Measurements from ENCODE around the gene TMPRSS13. TPM values are rescaled to one million over a fixed set of nuclear protein-coding genes. Genes with fewer than 3 reads are reported as not detected.
A peak's percentile ranks its signal among the peaks of the same experiment; 100 is the strongest.
"Not testable (repeated sequence)": the region's sequence is repeated elsewhere in the genome, so short reads cannot be mapped to it uniquely, and the experiment has no call there.

The TMPRSS13 gene
- total and polyA plus RNA-seq, 4 experiments from 2014 or later = 0.45 to 4.0 (median 2.3) TPM

GRCh38 chr11:117950993-117951961 is 22.1 kb upstream of the TMPRSS13 start:
- CTCF ChIA-PET (ENCODE audit: partially characterized antibody) = interaction anchor here (0.9 to 14.0 kb wide), 21 partner anchors 10 to 526 kb away, joined by 3 to 402 read pairs (median 4); partner anchors contain the start of genes FXYD2 and IL10RA
- H3K4me3 Mint-ChIP-seq = peak overlapping the region; percentile 77 to 89 (median 84)
- Histone ChIP-seq H3K4me3 (ENCODE audit: low read length in 2 of 2) (peak overlapping the region; percentile 20 to 57), H3K36me3 (ENCODE audit: insufficient read depth, low read length) (no peaks in the 10 kb centered on the region), H3K9me3 (ENCODE audit: control insufficient read depth in 1 of 2, low read length in 2 of 2) (no peaks in the 10 kb centered on the region), H3K27me3 (ENCODE audit: insufficient read depth, low read length) (no peaks in the 10 kb centered on the region), H3K4me1 (ENCODE audit: insufficient read depth, low read length) (peaks cover 99% of the 10 kb centered on the region), H3K27ac (ENCODE audit: low read depth, low read length) (peak overlapping the region; percentile 48)
- intact Hi-C loops (cut with micrococcal nuclease) = loop anchor here (1.0 kb wide), 4 partner anchors 35 to 100 kb away; partner anchors contain the start of gene IL10RA
- peaks cover 63 to 94% (median 80%) of the 10 kb centered on the region in 4 donors for H3K4me1 Mint-ChIP-seq
- H3K27me3 Mint-ChIP-seq = no peaks in the 10 kb centered on the region
- peaks cover 2 to 4% of the 10 kb centered on the region in 2 donors for H3K36me3 Mint-ChIP-seq
- POLR2A ChIA-PET (ENCODE audit: partially characterized antibody) = interaction anchor here (0.7 to 18.6 kb wide), 18 partner anchors 9 to 143 kb away, joined by 3 to 1750 read pairs (median 10); partner anchors contain the start of genes FXYD2 and IL10RA
- peak overlapping the region; percentile 88 to 97 (median 97) for H3K27ac Mint-ChIP-seq
- peak; percentile 55 to 66 (median 59) for DNase-seq
- H3K9me3 Mint-ChIP-seq = peaks cover 0 to 3% (median 0%) of the 10 kb centered on the region in 8 donors

DNA sequence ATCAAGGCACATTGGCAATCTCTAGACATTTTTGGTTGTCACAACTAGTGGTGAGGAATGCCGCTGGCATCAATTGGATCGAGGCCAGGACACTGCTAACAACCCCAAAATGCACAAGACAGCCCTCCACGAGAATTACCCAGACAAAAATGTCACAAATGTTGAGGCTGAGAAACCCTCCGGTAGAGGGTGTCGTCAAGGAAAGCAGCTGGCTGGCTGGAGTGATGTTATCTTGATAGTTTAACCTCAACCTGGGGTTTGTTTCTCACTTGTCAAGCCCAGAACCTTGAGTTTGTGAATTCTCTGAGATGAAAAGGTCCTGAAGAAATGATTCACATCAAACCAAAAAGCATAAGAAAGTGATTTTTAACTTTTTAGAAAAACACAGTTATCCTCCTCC is 21.1 kb upstream of the TMPRSS13 start:
- no peaks in the 10 kb centered on the region for H3K27me3 Mint-ChIP-seq
- H3K4me3 Mint-ChIP-seq = peak overlapping the region; percentile 77 to 89 (median 84)
- H3K4me1 Mint-ChIP-seq = peaks cover 67 to 98% (median 84%) of the 10 kb centered on the region in 4 donors
- Histone ChIP-seq H3K27ac (ENCODE audit: low read depth, low read length) (peak overlapping the region; percentile 48), H3K4me1 (ENCODE audit: insufficient read depth, low read length) (peaks cover 94% of the 10 kb centered on the region), H3K36me3 (ENCODE audit: insufficient read depth, low read length) (no peaks in the 10 kb centered on the region), H3K9me3 (ENCODE audit: control insufficient read depth in 1 of 2, low read length in 2 of 2) (no peaks in the 10 kb centered on the region), H3K27me3 (ENCODE audit: insufficient read depth, low read length) (no peaks in the 10 kb centered on the region), H3K4me3 (ENCODE audit: low read length in 2 of 2) (peak overlapping the region; percentile 20 to 57)
- ChIA-PET CTCF (ENCODE audit: partially characterized antibody) (interaction anchor here (0.9 to 14.0 kb wide), 20 partner anchors 10 to 525 kb away, joined by 3 to 402 read pairs (median 4); partner anchors contain the start of genes FXYD2 and IL10RA), POLR2A (ENCODE audit: partially characterized antibody) (interaction anchor here (1.1 to 18.6 kb wide), 14 partner anchors 10 to 142 kb away, joined by 4 to 1750 read pairs (median 14); partner anchors contain the start of genes FXYD2 and IL10RA)
- no peaks in the 10 kb centered on the region for H3K9me3 Mint-ChIP-seq
- H3K27ac Mint-ChIP-seq = peak overlapping the region; percentile 88 to 97 (median 97)
- peak; percentile 77 to 84 (median 81) for DNase-seq
- H3K36me3 Mint-ChIP-seq = no peaks in the 10 kb centered on the region
- intact Hi-C loops (cut with micrococcal nuclease) = loop anchor here (1.0 kb wide), 2 partner anchors 57 to 101 kb away; no protein-coding TSS in a partner anchor

DNA sequence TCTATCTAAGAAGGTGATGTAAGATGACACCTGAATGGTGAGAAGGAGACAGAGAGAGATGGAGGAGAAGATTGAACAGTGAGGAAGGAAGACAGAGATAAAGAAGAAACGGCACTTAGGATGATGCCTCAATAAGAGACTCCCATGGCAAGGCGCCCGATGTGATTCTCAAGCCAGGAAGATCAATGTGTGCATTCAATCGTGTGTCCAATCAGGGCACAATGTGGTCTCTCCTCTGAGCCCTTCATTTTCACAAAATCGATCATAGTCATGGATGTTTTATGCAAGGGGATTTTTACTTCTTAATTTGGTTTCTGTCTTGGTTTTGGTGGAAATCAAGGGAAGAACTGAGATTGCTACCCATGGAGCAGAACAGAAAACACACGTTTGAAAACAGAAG is 19.9 kb upstream of the TMPRSS13 start:
- Mint-ChIP-seq H3K4me3 (peak overlapping the region; percentile 18 to 89 (median 70)), H3K27me3 (no peaks in the 10 kb centered on the region), H3K36me3 (no peaks in the 10 kb centered on the region), H3K9me3 (no peaks in the 10 kb centered on the region), H3K27ac (peak overlapping the region; percentile 88 to 97 (median 97)), H3K4me1 (peaks cover 70 to 100% (median 87%) of the 10 kb centered on the region in 4 donors)
- Histone ChIP-seq H3K36me3 (ENCODE audit: insufficient read depth, low read length) (no peaks in the 10 kb centered on the region), H3K4me1 (ENCODE audit: insufficient read depth, low read length) (peaks cover 94% of the 10 kb centered on the region), H3K9me3 (ENCODE audit: control insufficient read depth in 1 of 2, low read length in 2 of 2) (no peaks in the 10 kb centered on the region), H3K4me3 (ENCODE audit: low read length in 2 of 2) (no peak overlapping the region), H3K27me3 (ENCODE audit: insufficient read depth, low read length) (no peaks in the 10 kb centered on the region), H3K27ac (ENCODE audit: low read depth, low read length) (peak overlapping the region; percentile 48)
- CTCF ChIA-PET (ENCODE audit: partially characterized antibody) = interaction anchor here (4.5 to 14.0 kb wide), 8 partner anchors 29 to 523 kb away, joined by 39 to 402 read pairs (median 194); partner anchors contain the start of genes FXYD2 and IL10RA
- POLR2A ChIA-PET (ENCODE audit: partially characterized antibody) = interaction anchor here (2.9 to 18.6 kb wide), 5 partner anchors 42 to 134 kb away, joined by 18 to 1750 read pairs (median 96); partner anchors contain the start of genes FXYD2 and IL10RA
- intact Hi-C loops (cut with micrococcal nuclease) = no loop called here
- DNase-seq = no peak

DNA sequence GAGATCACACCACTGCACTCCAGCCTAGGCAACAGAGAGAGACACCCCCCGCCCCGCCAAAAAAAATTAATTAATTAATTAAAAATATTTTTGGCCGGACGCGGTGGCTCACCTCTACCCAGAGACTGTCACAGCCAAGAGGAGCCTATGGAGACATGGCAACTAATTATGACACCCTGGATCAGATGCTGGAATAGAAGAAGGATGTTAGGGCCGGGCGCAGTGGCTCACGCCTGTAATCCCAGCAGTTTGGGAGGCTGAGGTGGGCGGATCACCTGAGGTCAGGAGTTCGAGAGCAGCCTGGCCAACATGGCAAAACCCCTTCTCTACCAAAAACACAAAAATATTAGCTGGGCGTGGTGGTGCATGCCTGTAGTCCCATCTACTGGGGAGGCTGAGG is 19.3 kb upstream of the TMPRSS13 start:
- H3K9me3 ChIP-seq (ENCODE audit: control insufficient read depth in 1 of 2, low read length in 2 of 2); H3K27me3 Mint-ChIP-seq; H3K27me3 ChIP-seq (ENCODE audit: insufficient read depth, low read length); DNase-seq; H3K27ac ChIP-seq (ENCODE audit: low read depth, low read length); H3K9me3 Mint-ChIP-seq; H3K36me3 ChIP-seq (ENCODE audit: insufficient read depth, low read length); H3K36me3 Mint-ChIP-seq; H3K4me3 ChIP-seq (ENCODE audit: low read length in 2 of 2); intact Hi-C loops (cut with micrococcal nuclease): not testable (repeated sequence)
- H3K4me1 ChIP-seq (ENCODE audit: insufficient read depth, low read length) = peaks cover 88% of the 10 kb centered on the region
- peak overlapping the region in 6 of 8 donors; percentile 11 to 89 (median 67) for H3K4me3 Mint-ChIP-seq
- POLR2A ChIA-PET (ENCODE audit: partially characterized antibody) = interaction anchor here (2.0 to 18.6 kb wide), 6 partner anchors 42 to 140 kb away, joined by 7 to 1750 read pairs (median 58); partner anchors contain the start of genes FXYD2 and IL10RA
- CTCF ChIA-PET (ENCODE audit: partially characterized antibody) = interaction anchor here (0.7 to 14.0 kb wide), 14 partner anchors 17 to 522 kb away, joined by 3 to 402 read pairs (median 48); partner anchors contain the start of genes FXYD2 and IL10RA
- peaks cover 66 to 98% (median 83%) of the 10 kb centered on the region in 4 donors for H3K4me1 Mint-ChIP-seq
- H3K27ac Mint-ChIP-seq = peak overlapping the region in 5 of 7 donors; percentile 82 to 97 (median 97)

DNA sequence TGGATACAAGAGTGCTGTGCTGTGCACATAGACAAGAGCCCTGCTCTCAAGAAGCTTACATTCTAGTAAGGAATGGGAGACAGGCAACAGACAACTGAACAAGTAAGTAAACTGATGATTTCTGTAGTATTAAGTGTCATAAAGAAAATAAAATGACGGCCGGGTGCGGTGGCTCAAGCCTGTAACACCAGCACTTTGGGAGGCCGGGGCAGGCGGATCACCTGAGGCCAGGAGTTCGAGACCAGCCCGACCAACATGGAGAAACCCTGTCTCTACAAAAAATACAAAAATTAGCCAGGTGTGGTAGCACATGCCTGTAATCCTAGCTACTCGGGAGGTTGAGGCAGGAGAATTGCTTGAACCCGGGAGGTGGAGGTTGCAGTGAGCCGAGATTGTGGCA is 18.5 kb upstream of the TMPRSS13 start:
- H3K4me3 ChIP-seq (ENCODE audit: low read length in 2 of 2); H3K27me3 ChIP-seq (ENCODE audit: insufficient read depth, low read length); H3K9me3 Mint-ChIP-seq; H3K36me3 ChIP-seq (ENCODE audit: insufficient read depth, low read length); H3K36me3 Mint-ChIP-seq; H3K27ac ChIP-seq (ENCODE audit: low read depth, low read length); H3K9me3 ChIP-seq (ENCODE audit: control insufficient read depth in 1 of 2, low read length in 2 of 2); DNase-seq; H3K27me3 Mint-ChIP-seq: not testable (repeated sequence)
- intact Hi-C loops (cut with micrococcal nuclease) = loop anchor here (1.0 kb wide), 4 partner anchors 103 to 521 kb away; no protein-coding TSS in a partner anchor
- ChIA-PET POLR2A (ENCODE audit: partially characterized antibody) (interaction anchor here (1.4 to 18.6 kb wide), 8 partner anchors 43 to 139 kb away, joined by 6 to 1750 read pairs (median 16); partner anchors contain the start of genes FXYD2 and IL10RA), CTCF (ENCODE audit: partially characterized antibody) (interaction anchor here (0.6 to 14.0 kb wide), 36 partner anchors 8 to 525 kb away, joined by 3 to 402 read pairs (median 10); partner anchors contain the start of genes FXYD2, IL10RA and TMPRSS13)
- H3K4me1 ChIP-seq (ENCODE audit: insufficient read depth, low read length) = peaks cover 81% of the 10 kb centered on the region
- Mint-ChIP-seq H3K27ac (peak overlapping the region; percentile 59 to 97 (median 82)), H3K4me1 (peaks cover 59 to 91% (median 77%) of the 10 kb centered on the region in 4 donors), H3K4me3 (peak overlapping the region in 5 of 8 donors; percentile 39 to 73 (median 42))

DNA sequence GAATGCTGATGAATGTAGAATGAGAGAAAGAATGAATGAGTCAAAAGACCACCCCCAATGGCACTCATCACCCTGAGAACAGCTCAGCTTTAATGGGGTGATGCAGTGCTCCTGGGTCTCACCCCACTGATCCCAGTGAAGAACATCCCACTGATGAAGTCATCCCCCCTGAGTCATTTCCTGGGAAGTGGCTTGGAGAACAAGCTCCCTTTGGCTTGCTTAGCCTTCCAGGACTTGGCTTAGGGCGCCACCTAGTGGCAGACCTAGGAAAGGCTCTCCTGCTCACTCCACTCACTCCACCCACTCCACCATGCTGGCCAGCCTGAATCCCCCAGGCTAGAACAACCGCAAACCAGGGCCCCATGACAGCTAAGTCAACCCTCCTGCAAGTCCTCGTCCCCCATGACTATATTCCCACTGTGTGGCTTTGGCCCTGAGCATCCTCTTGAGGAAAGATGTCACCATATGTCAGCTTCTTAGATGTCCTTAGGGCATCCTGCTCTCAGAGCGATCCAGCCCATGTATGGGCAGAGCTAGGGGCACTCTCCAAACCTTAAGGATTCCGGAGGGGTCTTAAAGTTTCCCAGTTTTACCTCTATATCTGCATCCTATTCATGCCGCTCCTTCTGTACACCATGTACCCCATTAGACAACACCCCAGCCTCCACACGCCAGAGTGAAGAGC is 17.8 kb upstream of the TMPRSS13 start:
- Mint-ChIP-seq H3K9me3 (peaks cover 0 to 4% (median 0%) of the 10 kb centered on the region in 8 donors), H3K27ac (peak overlapping the region; percentile 38 to 97 (median 82)), H3K27me3 (no peaks in the 10 kb centered on the region), H3K4me3 (peak overlapping the region in 7 of 8 donors; percentile 7 to 85 (median 47)), H3K4me1 (peaks cover 54 to 83% (median 70%) of the 10 kb centered on the region in 4 donors), H3K36me3 (peaks cover 0 to 12% of the 10 kb centered on the region in 2 donors)
- no peak overlapping the region for H3K4me3 ChIP-seq (ENCODE audit: low read length in 2 of 2)
- peak; percentile 70 to 77 (median 72) for DNase-seq
- H3K4me1 ChIP-seq (ENCODE audit: insufficient read depth, low read length) = peaks cover 73% of the 10 kb centered on the region
- no peak overlapping the region for H3K27ac ChIP-seq (ENCODE audit: low read depth, low read length)
- H3K27me3 ChIP-seq (ENCODE audit: insufficient read depth, low read length) = no peaks in the 10 kb centered on the region
- no peaks in the 10 kb centered on the region for H3K36me3 ChIP-seq (ENCODE audit: insufficient read depth, low read length)
- ChIA-PET CTCF (ENCODE audit: partially characterized antibody) (interaction anchor here (0.7 to 14.0 kb wide), 52 partner anchors 8 to 524 kb away, joined by 3 to 402 read pairs (median 6); partner anchors contain the start of genes FXYD2, IL10RA and TMPRSS13), POLR2A (ENCODE audit: partially characterized antibody) (interaction anchor here (0.6 to 18.6 kb wide), 15 partner anchors 16 to 982 kb away, joined by 3 to 1750 read pairs (median 7); partner anchors contain the start of genes FXYD2 and IL10RA)
- intact Hi-C loops (cut with micrococcal nuclease) = loop anchor here (1.0 kb wide), 4 partner anchors 103 to 521 kb away; no protein-coding TSS in a partner anchor
- no peaks in the 10 kb centered on the region for H3K9me3 ChIP-seq (ENCODE audit: control insufficient read depth in 1 of 2, low read length in 2 of 2)

All from CD4-positive, alpha-beta memory T cell (primary cell).